ENCODE measurements around the gene BEAN1. TPM values are rescaled to one million over a fixed set of nuclear protein-coding genes. Genes with fewer than 3 reads are reported as not detected.

Gene BEAN1
- polyA plus RNA-seq, 3 donors = 0.12 to 0.81 TPM; not detected in 1

DNA sequence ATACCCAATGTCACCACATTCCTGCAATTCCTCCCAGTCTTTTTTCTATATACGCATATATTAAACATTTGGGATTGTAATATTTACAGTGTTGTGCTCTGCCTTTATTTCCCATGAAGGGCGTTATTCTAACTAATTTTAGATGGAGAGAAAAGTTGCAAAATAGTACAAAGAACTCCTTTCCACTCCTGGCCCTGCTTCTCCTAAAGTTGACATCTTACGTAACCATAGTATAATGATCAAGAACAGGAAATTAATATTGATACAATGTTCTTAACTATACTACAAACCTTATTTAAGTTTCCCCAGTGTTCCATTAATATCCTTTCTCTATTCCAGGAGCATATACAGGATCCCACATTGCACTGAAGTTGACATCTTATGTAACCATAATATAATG is 76.5 kb downstream of the BEAN1 start:
- Mint-ChIP-seq H3K27ac (peak overlapping the region; percentile 31 to 69 (median 51)), H3K36me3 (peaks cover 23 to 29% of the 10 kb centered on the region in 2 donors), H3K4me1 (peaks cover 41% of the 10 kb centered on the region), H3K9me3 (no peaks in the 10 kb centered on the region), H3K27me3 (ENCODE audit: low read depth in 3 of 3) (no peaks in the 10 kb centered on the region), H3K4me3 (peak overlapping the region; percentile 21 to 35)
- peak overlapping the region in 1 of 2 donors; percentile 10 for H3K27ac ChIP-seq (ENCODE audit: low read depth in 1 of 2, low read length in 2 of 2)
- no peaks in the 10 kb centered on the region for H3K27me3 ChIP-seq (ENCODE audit: control insufficient read depth in 2 of 2, insufficient read depth in 2 of 2, low read length in 2 of 2)
- peak overlapping the region in 1 of 3 experiments; percentile 47 for H3K4me3 ChIP-seq (replicated peaks in 1 of 3; ENCODE audit: low read depth in 2 of 3, low read length in 3 of 3)
- no peaks in the 10 kb centered on the region for H4K20me1 ChIP-seq (ENCODE audit: insufficient read depth, low read length)
- H3K36me3 ChIP-seq (replicated peaks in 1 of 2; ENCODE audit: control insufficient read depth in 1 of 2, insufficient read depth in 2 of 2, low read length in 2 of 2) = peaks cover 8 to 20% of the 10 kb centered on the region in 2 donors
- peak overlapping the region; percentile 50 for H3K4me2 ChIP-seq (replicated peaks; ENCODE audit: extremely low read depth, low read length, poor library complexity, severe bottlenecking)
- H3K79me2 ChIP-seq (ENCODE audit: insufficient read depth, low read length) = no peaks in the 10 kb centered on the region
- no peak for DNase-seq
- no peak for TF ChIP-seq CTCF (IDR thresholded peaks at IDR 0.05)
- intact Hi-C loops (cut with micrococcal nuclease) = no loop called here
- H3K9ac ChIP-seq (ENCODE audit: insufficient read depth, low read length, poor library complexity, severe bottlenecking) = no peak overlapping the region
- no peak overlapping the region for H2AFZ ChIP-seq (ENCODE audit: insufficient read depth, low read depth, low read length, poor library complexity, severe bottlenecking)
- WGBS (ENCODE audit: insufficient coverage) = no CpG with 5 or more reads among the region's 3 CpGs
- peaks cover 24 to 32% of the 10 kb centered on the region in 2 donors for H3K4me1 ChIP-seq (ENCODE audit: control insufficient read depth in 1 of 2, insufficient read depth in 2 of 2, low read length in 2 of 2)
- H3K9me3 ChIP-seq (replicated peaks in 1 of 2; ENCODE audit: control insufficient read depth in 1 of 2, insufficient read depth in 1 of 2, low read length in 2 of 2) = no peaks in the 10 kb centered on the region

- Histone ChIP-seq H3K4me2 (replicated peaks; ENCODE audit: extremely low read depth, low read length, poor library complexity, severe bottlenecking) (no peak overlapping the region), H2AFZ (ENCODE audit: insufficient read depth, low read depth, low read length, poor library complexity, severe bottlenecking) (no peak overlapping the region), H4K20me1 (ENCODE audit: insufficient read depth, low read length) (no peaks in the 10 kb centered on the region), H3K79me2 (ENCODE audit: insufficient read depth, low read length) (no peaks in the 10 kb centered on the region), H3K27ac (ENCODE audit: low read depth in 1 of 2, low read length in 2 of 2) (no peak overlapping the region), H3K36me3 (replicated peaks in 1 of 2; ENCODE audit: control insufficient read depth in 1 of 2, insufficient read depth in 2 of 2, low read length in 2 of 2) (peaks cover 35 to 55% of the 10 kb centered on the region in 2 donors), H3K4me3 (replicated peaks in 1 of 3; ENCODE audit: low read depth in 2 of 3, low read length in 3 of 3) (no peak overlapping the region), H3K4me1 (ENCODE audit: control insufficient read depth in 1 of 2, insufficient read depth in 2 of 2, low read length in 2 of 2) (peaks cover 31 to 37% of the 10 kb centered on the region in 2 donors), H3K27me3 (ENCODE audit: control insufficient read depth in 2 of 2, insufficient read depth in 2 of 2, low read length in 2 of 2) (no peaks in the 10 kb centered on the region), H3K9me3 (replicated peaks in 1 of 2; ENCODE audit: control insufficient read depth in 1 of 2, insufficient read depth in 1 of 2, low read length in 2 of 2) (no peaks in the 10 kb centered on the region), H3K9ac (ENCODE audit: insufficient read depth, low read length, poor library complexity, severe bottlenecking) (no peak overlapping the region)
- no peak for TF ChIP-seq CTCF (IDR thresholded peaks at IDR 0.05)
- Mint-ChIP-seq H3K36me3 (peaks cover 53 to 54% of the 10 kb centered on the region in 2 donors), H3K4me1 (peaks cover 40% of the 10 kb centered on the region), H3K9me3 (no peaks in the 10 kb centered on the region), H3K4me3 (no peak overlapping the region), H3K27ac (peak overlapping the region in 1 of 7 donors; percentile 40), H3K27me3 (ENCODE audit: low read depth in 3 of 3) (peaks cover 0 to 2% (median 0%) of the 10 kb centered on the region in 3 donors)
- intact Hi-C loops (cut with micrococcal nuclease) = no loop called here
- DNase-seq = no peak
- WGBS (ENCODE audit: insufficient coverage) = no CpG with 5 or more reads among the region's 4 CpGs
Measured at GRCh38 chr16:66507731-66508239, 80.7 kb downstream of the BEAN1 start.
